ENCODE results near the gene COPE.

DNA sequence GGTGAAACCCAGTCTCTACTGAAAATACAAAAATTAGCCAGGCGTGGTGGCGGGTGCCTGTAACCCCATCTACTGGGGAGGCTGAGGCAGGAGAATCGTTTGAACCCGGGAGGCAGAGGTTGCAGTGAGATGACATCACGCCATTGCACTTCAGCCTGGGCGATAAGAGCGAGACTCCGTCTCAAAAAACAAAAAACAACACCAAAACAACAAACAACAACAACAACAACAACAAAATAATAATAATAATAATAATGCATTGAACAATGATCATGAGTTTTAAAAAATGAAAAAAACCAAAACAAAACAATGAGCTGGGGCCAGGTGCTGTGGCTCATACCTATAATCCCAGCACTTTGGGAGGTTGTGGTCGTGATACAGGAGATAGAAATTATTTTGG is 44.9 kb upstream of the COPE start:
- no peak for TF ChIP-seq CTCF (IDR thresholded peaks at IDR 0.05; ENCODE audit: low read depth, low read length)
- TF ChIP-seq EZH2phosphoT487 (IDR thresholded peaks at IDR 0.05; ENCODE audit: low read depth): no peak

Measured in OCI-LY3 (cell line).